HG03521 (cell line): ENCODE measurements around the gene TSEN54.

Source experiments
- ATAC-seq: cut with Tn5 transposase; IDR thresholded peaks from one replicate; pipeline ENCODE4 v1.9.1; 2021; ENCODE audit warnings: mild to moderate bottlenecking, moderate library complexity; ENCODE audit not compliant: unreplicated experiment

Gene TSEN54

GRCh38 chr17:75487351-75488070 is 28.8 kb upstream of the TSEN54 start:
- no peak for ATAC-seq

DNA sequence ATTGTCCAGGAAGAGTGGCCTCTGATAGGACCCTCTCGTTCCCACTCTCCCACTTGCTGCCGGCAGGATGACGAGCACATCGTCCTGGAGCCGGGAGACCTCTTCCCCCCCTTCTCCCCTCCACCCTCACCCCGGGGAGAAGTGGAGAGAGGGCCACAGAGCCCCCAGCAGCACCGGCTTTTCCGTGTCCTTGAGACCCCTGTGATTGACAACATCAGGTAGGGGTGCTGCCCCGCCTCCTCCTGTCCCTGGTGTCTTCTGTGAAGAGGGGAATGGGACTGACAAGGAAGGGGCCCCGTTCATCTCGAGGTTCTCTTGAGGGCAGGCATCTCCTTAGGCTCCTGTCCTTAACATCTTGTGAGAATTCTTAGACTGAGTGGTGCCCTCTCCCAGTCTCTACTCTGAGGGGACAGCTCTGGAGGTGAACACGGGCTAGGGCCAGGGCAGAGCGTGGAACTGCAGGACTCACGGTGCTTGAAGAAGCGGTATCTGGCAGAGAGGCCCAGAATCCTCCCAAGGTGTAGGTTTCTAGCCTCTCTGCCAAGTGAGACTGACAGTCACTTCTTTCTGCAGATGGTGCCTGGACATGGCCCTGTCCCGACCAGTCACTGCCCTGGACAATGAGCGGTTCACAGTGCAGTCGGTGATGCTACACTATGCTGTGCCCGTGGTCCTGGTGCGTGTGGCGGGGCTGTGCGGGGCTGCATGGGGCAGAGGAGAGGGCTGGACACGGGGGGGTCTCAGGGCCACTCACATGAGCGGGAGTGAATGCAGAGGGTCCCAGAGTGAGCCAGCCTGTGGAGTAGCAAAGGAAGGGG is 27.4 kb upstream of the TSEN54 start:
- no peak for ATAC-seq

DNA sequence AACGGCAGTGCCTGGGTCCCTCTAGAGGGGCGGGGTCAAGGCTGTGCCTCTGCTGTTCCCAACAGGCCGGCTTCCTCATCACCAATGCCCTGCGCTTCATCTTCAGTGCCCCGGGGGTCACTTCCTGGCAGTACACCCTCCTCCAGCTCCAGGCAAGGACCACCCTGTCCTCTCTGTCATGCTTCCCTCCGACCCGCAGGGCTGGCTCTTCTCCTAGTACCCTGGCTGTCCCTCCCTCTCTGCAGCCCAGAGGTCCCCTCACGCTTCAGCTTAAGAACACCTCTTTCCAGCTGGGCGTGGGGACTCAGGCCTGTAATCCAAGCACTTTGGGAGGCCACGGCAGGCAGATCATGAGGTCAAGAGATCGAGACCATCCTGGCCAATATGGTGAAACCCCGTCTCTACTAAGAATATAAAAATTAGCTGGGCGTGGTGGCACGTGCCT is 26.8 kb upstream of the TSEN54 start:
- ATAC-seq, result no peak

- ATAC-seq, result no peak
Measured at GRCh38 chr17:75490173-75490743, 26.1 kb upstream of the TSEN54 start.

DNA sequence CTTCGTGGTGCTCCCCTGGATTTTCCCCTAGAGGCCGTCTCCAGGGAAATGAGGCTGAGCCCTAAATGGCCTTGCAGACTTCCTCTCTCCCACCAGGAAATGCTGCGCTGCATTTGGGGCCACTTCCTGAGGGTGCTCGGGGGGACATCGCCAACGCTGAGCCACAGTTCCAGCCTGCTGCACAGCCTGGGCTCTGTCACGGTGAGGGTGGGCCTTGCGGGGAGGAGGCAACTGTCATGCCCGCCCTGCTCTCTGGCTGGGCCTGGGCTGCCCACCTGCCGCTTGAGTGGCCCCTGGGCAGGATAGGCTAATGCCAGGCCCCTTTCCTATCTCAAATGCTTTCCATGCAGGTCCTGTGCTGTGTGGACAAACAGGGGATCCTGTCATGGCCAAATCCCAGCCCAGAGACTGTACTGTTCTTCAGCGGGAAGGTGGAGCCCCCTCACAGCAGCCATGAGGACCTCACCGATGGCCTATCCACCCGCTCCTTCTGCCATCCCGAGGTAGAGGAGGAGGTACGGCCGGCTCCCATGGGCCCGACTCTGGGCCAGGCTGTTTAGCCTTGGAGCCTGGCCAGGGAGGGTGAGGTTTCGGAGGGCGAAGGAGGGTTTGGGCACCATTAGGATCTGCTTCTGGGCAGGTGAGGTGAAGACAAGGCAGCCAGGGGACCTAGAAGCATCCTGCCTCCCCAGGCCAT is 25.2 kb upstream of the TSEN54 start:
- no peak for ATAC-seq

GRCh38 chr17:75491680-75492079 is 24.6 kb upstream of the TSEN54 start:
- ATAC-seq, result no peak

DNA sequence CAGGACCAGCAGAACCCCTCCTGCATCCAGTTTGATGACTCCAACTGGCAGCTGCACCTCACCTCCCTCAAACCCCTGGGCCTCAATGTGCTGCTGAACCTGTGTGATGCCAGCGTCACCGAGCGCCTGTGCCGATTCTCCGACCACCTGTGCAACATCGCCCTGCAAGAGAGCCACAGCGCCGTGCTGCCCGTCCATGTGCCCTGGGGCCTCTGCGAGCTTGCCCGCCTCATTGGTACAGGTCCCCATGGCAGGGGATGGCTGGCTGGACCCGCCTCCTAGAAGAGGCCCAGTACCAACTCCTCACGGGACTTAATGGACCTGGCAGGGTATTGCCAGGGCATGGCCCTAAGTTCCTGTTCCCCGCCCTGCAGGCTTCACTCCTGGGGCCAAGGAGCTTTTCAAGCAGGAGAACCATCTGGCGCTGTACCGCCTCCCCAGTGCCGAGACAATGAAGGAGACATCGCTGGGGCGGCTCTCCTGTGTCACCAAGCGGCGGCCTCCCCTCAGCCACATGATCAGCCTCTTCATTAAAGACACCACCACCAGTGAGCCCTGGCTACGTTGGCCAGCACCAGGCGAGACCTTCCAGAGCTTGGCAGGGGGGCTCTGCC is 23.7 kb upstream of the TSEN54 start:
- no peak for ATAC-seq

DNA sequence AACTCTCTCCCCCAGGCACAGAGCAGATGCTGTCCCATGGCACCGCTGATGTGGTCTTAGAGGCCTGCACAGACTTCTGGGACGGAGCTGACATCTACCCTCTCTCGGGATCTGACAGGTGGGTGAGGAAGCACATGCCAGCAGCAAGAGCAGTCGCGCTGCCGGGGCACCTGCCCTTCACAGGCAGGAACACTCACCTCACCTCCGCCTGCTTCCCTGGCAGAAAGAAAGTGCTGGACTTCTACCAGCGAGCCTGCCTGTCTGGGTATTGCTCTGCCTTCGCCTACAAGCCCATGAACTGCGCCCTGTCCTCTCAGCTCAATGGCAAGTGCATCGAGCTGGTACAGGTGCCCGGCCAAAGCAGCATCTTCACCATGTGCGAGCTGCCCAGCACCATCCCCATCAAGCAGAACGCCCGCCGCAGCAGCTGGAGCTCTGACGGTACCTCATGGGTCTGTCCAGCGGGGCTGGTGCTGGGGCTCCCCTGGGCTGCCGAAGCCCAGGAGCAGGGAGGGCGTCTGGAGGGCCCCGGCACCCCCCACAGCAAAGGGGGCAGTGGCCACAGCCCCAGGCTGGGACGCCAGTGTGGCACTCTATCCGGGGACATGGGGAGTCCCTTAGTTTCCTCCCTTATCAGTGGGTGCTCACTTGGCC is 22.7 kb upstream of the TSEN54 start:
- no peak for ATAC-seq

DNA sequence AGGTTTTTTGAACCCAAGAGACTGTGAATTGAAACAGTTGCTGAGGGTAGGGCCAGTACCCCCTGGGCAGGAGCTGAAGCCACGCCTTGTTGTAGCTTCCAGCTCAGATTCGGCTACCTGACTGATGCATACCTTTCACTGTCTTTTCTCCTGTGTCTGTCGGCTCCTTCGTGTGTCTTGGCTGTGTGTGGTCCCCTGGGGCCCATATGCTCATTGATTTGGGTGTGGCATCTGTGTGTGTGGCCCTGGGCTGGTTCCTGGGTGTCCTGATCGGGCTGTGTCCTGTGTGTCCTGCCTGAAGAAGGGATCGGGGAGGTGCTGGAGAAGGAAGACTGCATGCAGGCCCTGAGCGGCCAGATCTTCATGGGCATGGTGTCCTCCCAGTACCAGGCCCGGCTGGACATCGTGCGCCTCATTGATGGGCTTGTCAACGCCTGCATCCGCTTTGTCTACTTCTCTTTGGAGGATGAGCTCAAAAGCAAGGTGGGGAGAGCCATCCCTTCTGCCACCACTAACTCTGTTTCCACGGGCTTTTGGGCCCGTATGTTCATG is 21.9 kb upstream of the TSEN54 start:
- ATAC-seq, result no peak

- no peak for ATAC-seq
Measured at GRCh38 chr17:75496005-75496404, 20.3 kb upstream of the TSEN54 start.

GRCh38 chr17:75498039-75498725 is 18.1 kb upstream of the TSEN54 start:
- no peak for ATAC-seq

DNA sequence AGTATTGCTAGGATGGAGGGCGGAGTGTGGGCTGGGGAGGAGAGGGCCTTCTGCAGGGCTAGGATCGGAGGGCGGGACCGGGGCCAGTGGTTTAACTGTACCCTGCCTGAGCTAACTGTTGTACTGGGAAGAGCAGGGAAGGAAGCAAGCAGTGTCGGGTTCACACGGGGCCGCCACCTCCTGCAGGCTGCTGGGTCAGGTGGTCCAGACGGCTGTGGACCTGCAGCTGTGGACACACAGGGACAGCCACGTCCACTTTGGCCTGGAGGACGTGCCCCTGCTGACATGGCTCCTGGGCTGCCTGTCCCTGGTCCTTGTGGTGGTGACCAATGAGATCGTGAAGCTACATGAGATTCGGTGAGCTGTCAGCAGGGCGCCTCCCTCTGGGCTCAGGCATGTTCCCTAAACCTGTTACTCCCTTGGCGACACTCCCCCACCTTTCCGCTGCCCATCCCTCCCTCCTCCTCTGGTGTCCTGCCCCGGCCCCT is 17.6 kb upstream of the TSEN54 start:
- ATAC-seq, result no peak

- no peak for ATAC-seq
Measured at GRCh38 chr17:75499313-75500022, 16.9 kb upstream of the TSEN54 start.

- no peak for ATAC-seq
Measured at GRCh38 chr17:75500419-75501216, 15.7 kb upstream of the TSEN54 start.

GRCh38 chr17:75501378-75502071 is 14.8 kb upstream of the TSEN54 start:
- ATAC-seq, result no peak

DNA sequence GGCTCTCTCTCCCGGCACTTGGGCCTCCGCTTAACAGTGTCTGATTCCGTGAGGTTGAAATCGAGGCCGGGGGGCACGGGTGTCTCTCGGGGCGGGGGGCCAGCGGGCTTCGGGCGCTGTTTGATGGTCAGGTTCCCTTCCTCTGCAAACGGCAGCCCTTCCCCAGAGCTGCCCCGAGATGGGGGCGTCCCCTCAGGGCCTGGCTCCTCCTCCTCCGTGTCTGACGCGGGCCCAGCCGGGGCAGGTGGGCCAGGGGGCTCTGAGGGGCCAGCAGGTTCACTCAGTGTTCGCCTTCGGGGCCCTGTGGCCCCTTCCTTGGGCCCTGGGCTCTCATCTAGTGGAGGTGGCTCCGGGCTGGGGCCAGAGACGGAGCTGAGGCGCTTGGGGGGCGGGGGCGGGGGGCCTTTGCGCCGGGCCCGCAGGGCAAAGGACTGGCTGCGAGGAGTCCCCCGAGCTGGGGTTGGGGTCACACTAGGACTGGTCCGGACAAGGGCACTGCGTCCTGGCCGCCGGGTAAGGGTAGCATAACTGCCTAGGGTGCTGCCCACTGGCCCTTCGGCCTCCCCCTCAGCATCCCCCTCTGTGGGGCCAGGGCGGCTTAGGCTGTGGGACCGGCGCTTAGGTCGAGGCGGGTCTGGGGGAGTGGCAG is 14.1 kb upstream of the TSEN54 start:
- no peak for ATAC-seq
